ENCODE data around the gene DNHD1.

The DNHD1 gene

DNA sequence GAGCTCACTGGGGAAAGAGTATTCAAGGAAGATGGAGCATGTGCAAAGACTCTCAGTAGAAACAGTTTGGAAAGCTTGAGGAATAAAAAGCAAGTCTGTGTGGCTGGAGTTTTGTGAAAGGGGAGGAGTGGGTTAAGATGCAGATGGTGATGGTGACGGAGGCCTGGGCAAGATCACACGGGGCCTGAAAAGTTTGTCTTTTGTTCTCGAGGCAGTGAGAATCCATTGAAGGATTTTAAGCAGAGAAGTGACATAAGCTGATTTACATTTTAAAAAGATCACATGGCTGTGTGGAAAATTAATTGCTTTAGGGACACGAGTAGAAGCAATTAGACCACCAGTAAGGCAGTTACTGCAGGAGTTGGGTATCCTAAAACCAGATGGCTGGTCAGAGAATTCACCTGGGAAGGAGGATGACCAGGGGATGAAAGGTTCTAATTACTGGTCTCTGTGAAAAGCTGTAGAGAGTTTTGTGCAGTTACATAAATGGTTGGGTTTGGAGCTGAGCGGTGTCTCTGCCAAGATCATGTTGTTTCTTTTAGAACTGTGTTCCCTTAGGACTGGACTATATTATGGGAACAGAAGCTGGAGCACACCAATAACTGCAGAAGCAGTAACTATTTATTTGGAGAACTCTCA, 99.3 kb downstream of the DNHD1 start:
- no peak for DNase-seq

GRCh38 chr11:6598555-6598954, 101.5 kb downstream of the DNHD1 start:
- no peak for DNase-seq

GRCh38 chr11:6599449-6599848, 102.4 kb downstream of the DNHD1 start:
- no peak for DNase-seq

- DNase-seq, result no peak
Measured at GRCh38 chr11:6599881-6600390, 102.9 kb downstream of the DNHD1 start.

- no peak for DNase-seq
Measured at GRCh38 chr11:6601041-6601461, 104.0 kb downstream of the DNHD1 start.

- DNase-seq, result no peak
Measured at GRCh38 chr11:6602096-6602940, 105.2 kb downstream of the DNHD1 start.

GRCh38 chr11:6603287-6604080, 106.4 kb downstream of the DNHD1 start, which contains the start of the genes ILK and RRP8:
ILK (plus strand) TSS chr11:6603774; CDS start chr11:6604272, 498 bp downstream.
RRP8 (minus strand) TSS chr11:6603616; CDS start chr11:6603502, 114 bp downstream.
- DNase-seq, result peak; percentile 74

DNA sequence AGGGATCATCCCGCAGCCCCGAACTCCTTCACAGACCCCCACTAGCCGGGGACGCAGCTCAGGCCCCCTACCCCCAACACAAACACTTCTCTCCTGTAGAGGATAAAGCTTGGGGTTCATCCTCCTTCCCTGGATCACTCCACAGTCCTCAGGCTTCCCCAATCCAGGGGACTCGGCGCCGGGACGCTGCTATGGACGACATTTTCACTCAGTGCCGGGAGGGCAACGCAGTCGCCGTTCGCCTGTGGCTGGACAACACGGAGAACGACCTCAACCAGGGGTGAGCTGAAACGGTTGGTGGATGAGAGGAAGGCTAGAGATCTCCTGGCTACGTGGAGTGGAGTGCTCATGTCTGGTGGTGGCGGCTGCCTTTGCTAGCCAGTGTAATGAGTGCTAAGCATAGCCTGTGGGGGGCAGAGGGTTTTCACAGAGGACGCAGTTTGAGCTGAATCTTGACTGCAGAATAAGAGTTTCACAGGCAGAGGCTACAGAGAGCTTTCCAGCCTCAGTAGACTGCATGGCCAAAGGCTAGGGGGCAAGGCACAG, 107.1 kb downstream of the DNHD1 start:
- DNase-seq, result peak; percentile 40 to 58

DNA sequence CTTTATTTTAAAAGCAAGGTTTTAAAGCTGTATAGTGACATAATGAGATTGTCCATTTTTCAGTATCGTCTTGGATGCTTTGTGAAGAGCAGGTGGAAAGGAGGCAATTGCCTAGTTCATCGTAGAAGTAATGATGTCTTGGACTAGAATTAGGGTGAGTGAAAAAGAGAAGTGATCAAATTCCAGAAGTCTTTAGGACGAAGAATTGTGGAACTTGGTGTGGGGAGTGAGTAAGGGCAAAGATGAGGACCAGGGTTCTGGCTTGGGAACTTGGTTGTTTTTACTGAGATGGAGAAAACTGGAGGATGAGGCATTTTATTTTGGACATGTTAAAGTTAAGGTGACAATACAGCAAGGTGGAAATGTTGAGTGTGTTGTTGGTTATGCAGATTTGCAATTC, 107.7 kb downstream of the DNHD1 start:
- peak in 1 of 2 experiments; percentile 8 for DNase-seq

- DNase-seq, result peak; percentile 55 to 70
Measured at GRCh38 chr11:6606471-6607189, 109.5 kb downstream of the DNHD1 start.

DNA sequence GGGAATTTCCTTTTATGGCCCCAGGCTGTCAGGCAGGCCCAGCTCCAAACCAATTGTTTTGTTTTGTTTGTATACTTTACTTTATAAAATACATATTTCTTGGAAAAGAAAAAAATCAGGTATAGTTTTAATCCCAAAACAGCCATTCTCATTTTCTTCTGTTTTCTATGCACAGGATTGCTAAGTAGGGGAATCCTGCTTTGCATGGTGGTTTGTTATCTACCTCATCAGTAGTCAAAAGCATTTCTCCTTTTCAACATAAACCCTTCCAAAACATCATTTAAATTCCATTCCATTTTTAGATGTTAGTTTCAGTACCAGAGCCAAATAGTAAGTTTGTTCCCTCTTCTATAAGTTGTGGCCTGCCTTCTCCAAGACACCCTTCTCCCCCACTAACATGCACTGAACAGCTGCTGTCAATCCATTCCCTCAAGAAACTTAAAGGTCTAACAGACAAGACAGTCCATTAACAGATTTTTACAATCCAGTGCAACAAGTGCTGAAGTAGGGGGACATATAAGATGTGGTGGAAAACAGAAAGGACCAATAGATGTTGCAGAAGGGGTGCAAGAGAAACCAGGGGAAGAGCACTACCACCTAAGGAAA, 110.2 kb downstream of the DNHD1 start:
- no peak for DNase-seq

DNA sequence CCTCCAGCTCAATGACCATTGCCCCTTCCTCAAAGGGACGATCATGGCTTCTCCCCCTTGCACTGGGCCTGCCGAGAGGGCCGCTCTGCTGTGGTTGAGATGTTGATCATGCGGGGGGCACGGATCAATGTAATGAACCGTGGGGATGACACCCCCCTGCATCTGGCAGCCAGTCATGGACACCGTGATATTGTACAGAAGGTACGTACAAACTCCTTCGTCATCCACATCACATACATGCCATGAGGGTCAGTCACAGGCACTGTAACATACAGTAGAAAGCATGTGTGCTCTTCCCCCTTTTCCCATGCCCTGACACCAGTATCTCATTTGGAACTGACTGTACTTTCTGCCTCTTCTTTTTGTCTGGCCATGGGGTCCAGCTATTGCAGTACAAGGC, 110.9 kb downstream of the DNHD1 start:
- DNase-seq, result no peak

DNA sequence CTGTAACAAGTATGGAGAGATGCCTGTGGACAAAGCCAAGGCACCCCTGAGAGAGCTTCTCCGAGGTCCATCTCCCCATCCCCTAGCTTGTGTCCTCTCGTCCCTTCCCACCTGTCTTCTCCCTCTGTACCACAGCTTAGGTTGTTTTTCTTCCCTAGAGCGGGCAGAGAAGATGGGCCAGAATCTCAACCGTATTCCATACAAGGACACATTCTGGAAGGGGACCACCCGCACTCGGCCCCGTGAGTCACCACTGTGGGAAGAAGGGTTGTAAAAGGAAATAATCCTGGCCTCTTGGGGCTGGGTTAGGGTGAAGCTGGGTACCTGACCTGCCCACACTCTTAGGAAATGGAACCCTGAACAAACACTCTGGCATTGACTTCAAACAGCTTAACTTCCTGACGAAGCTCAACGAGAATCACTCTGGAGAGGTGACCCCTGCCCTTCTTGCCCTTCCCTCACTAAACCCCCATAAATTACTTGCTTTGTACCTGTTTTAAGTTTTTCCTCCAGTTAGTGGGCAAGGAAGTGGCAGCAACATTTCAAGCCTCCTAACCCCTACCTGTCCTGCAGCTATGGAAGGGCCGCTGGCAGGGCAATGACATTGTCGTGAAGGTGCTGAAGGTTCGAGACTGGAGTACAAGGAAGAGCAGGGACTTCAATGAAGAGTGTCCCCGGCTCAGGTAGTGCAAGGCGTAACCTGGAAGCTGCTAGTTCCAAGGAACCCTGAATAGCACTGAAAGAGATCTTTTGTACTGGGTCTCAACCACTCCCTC, 111.8 kb downstream of the DNHD1 start:
- no peak for DNase-seq

GRCh38 chr11:6609502-6610015, 112.5 kb downstream of the DNHD1 start:
- no peak for DNase-seq

- DNase-seq, result no peak
Measured at GRCh38 chr11:6610591-6610990, 113.5 kb downstream of the DNHD1 start.

DNA sequence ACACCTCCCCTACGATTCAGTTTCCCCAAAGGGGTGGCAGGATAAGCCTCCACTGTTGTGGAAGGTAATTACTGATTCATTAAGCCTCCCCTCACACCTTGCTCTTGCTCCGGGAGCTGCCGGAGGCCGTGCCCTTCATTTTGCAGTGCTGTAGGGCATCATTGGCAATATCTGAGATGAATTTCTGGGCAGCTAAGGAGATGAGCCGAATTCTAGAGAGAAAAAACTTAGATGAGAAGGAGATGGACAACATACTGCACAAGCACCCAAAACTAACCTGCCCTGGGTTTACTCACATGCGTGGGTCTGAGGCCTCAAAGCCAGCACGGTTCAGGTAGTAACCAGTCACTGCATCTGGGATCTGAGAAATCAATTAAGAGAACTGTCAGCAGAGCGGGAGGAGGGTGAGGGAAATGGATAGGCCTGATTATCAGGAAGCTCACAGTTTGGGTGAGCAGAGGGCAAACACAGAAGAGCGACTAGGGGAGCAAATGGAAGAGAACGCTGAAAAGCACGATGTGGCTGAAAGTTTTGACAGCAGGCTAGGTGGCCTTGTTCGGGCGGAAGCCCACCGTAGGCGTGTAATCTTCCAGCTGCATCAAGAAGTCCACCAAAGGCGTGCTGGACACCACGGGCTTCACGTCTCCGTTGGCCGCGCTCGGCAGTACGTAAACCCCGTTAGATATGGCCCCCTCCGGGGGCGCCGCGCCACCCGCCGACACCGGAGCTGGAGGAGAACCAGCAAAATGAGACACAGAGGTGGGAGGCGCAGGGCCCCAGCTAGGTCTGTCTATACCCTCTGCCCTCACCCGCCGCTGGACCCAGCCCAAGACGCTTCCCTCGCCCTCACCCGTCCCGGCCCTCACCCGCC, 114.2 kb downstream of the DNHD1 start:
- no peak for DNase-seq

DNA sequence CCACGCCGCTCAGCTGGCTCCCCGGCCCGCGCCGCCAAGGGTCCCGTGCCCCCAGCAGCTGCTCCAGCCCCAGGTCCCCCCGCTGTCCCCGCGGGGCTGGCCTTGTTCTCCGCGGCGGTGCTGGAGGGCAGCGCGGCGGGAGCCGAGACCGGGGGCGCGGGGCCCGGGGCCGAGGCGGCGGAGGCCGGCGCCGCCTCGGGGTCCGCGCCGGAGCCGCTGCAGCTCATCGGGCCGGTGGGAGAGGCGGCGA, 114.8 kb downstream of the DNHD1 start:
- DNase-seq, result no peak

GRCh38 chr11:6612213-6613041, 115.3 kb downstream of the DNHD1 start, which contains the start of gene TAF10:
TAF10 (minus strand) TSS chr11:6612216; CDS start chr11:6612189, 27 bp downstream.
- peak; percentile 88 to 94 for DNase-seq

- no peak for DNase-seq
Measured at GRCh38 chr11:6613496-6613895, 116.4 kb downstream of the DNHD1 start.

Data from AML-193 (cell line).